Measurements from ENCODE around the gene ZBTB7B.
A peak's percentile ranks its signal among the peaks of the same experiment; 100 is the strongest.
"Not testable (repeated sequence)": the region's sequence is repeated elsewhere in the genome, so short reads cannot be mapped to it uniquely, and the experiment has no call there.

The ZBTB7B gene

GRCh38 chr1:154988058-154988954 is 14.3 kb upstream of the ZBTB7B start:
- FAIRE-seq (no peak), DNase-seq (ENCODE audit: low spot score) (no peak)

- no peak for FAIRE-seq
- no peak for DNase-seq (ENCODE audit: low spot score)
Measured at GRCh38 chr1:154989195-154989860, 13.3 kb upstream of the ZBTB7B start.

GRCh38 chr1:154990276-154990675 is 12.3 kb upstream of the ZBTB7B start:
- DNase-seq (ENCODE audit: low spot score) = no peak
- no peak for FAIRE-seq

- FAIRE-seq = no peak
- DNase-seq (ENCODE audit: low spot score) = no peak
Measured at GRCh38 chr1:154992721-154993571, 9.7 kb upstream of the ZBTB7B start.

- FAIRE-seq (no peak), DNase-seq (ENCODE audit: low spot score) (no peak)
Measured at GRCh38 chr1:154993572-154994268, 8.9 kb upstream of the ZBTB7B start, which contains the start of gene LENEP. Gene LENEP (plus strand): TSS chr1:154993586. CDS start chr1:154993608, 22 bp downstream.

GRCh38 chr1:154994269-154994587 is 8.4 kb upstream of the ZBTB7B start:
- FAIRE-seq (no peak), DNase-seq (ENCODE audit: low spot score) (no peak)

- no peak for DNase-seq (ENCODE audit: low spot score)
Measured at GRCh38 chr1:154994591-154994990, 8.0 kb upstream of the ZBTB7B start.

GRCh38 chr1:154995301-154995983 is 7.2 kb upstream of the ZBTB7B start:
- not testable (repeated sequence) for FAIRE-seq
- peak; percentile 54 for DNase-seq (ENCODE audit: low spot score)

More at GRCh38 chr1:154994591-154994990, 8.0 kb upstream of the ZBTB7B start:
- FAIRE-seq = no peak

- no peak for FAIRE-seq
- DNase-seq (ENCODE audit: low spot score) = no peak
Measured at GRCh38 chr1:154996966-154997701, 5.5 kb upstream of the ZBTB7B start.

GRCh38 chr1:154998201-154998780 is 4.3 kb upstream of the ZBTB7B start:
- no peak for FAIRE-seq
- DNase-seq (ENCODE audit: low spot score) = no peak

- DNase-seq (ENCODE audit: low spot score) (peak; percentile 67), FAIRE-seq (no peak)
Measured at GRCh38 chr1:154998818-154999570, 3.6 kb upstream of the ZBTB7B start.

GRCh38 chr1:154999571-155000410 is 2.8 kb upstream of the ZBTB7B start:
- DNase-seq (ENCODE audit: low spot score) (no peak), FAIRE-seq (no peak)

GRCh38 chr1:155000411-155000725 is 2.2 kb upstream of the ZBTB7B start:
- FAIRE-seq (no peak), DNase-seq (ENCODE audit: low spot score) (peak; percentile 56)

GRCh38 chr1:155000726-155001424 is 1.7 kb upstream of the ZBTB7B start:
- DNase-seq (ENCODE audit: low spot score) (peak; percentile 86), FAIRE-seq (no peak)

GRCh38 chr1:155001425-155001674 is 1.3 kb upstream of the ZBTB7B start:
- no peak for DNase-seq (ENCODE audit: low spot score)
- FAIRE-seq = no peak

- FAIRE-seq = peak; percentile 86
- DNase-seq (ENCODE audit: low spot score) = peak; percentile 99
Measured at GRCh38 chr1:155001675-155002463, 733 bp upstream of the ZBTB7B start.

- DNase-seq (ENCODE audit: low spot score) = no peak
- no peak for FAIRE-seq
Measured at GRCh38 chr1:155003227-155003765, 694 bp downstream of the ZBTB7B start.

Measured in urothelium cell line (cell line).